ENCODE results near the gene RNF213.

RNF213 gene

DNA sequence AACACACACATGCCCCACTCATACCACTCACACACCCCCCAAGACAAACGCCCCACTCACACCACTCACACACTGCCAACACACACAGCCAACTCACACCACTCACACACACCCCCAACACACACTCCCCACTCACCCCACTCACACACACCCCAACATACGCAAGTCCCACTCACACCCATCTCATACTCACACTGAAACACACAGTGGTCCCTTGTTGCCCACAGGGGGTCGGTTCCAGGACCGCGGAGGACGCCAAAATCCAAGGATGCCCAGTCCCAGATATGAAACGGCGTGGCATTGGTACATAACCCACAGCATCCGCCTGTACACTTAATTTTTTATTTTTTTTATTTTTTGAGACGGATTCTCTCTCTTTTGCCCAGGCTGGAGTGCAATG is 20.9 kb downstream of the RNF213 start:
- POLR2A ChIA-PET = no interaction called here
- DNase-seq (ENCODE audit: extremely low spot score) = no peak
- CTCF ChIA-PET = interaction anchor here (1.0 kb wide), 1 partner anchor 17 kb away, joined by 3 read pairs; no protein-coding TSS in a partner anchor
- no peak for TF ChIP-seq CTCF (IDR thresholded peaks at IDR 0.05; ENCODE audit: control extremely low read depth, extremely low read depth, low read depth, missing control alignments)

DNA sequence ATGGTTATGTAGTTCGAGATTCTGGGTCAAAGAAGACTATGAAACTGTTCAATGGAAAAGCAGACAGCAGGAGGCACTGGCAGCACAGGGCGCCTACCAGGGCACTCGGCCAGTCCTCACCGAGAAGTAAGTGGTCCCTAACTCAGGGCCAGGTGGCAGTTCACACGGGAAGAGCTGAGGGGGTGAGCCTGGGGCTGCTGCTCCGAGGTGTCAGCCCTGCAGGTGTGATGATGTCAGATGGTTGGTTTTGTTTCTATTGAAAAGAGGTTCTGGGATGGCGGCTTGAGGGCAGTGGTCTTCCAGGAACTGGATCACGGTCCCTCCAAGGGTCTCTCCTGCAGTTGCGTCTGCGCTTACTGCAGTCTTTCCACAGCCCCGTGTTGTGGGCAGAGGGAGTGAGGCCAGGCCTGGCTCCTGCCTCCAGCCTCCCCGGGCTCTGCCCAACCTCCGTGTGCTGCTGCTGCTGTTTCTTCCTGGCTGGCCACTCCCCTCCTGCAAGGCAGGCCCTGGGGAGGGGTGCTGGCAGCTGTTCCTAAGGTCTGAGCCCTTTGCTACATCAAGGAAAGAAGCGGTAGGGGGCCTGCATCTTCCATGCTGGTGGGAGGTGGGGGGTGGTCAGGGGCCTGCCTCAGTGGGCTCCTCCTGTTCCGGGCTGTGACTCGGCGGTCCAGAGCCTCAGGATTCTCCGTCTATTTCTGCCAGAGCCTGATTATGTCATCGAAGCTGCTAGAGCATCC is 22.6 kb downstream of the RNF213 start:
- no peak for DNase-seq (ENCODE audit: extremely low spot score)
- CTCF ChIA-PET = no interaction called here

GRCh38 chr17:80284631-80285030 is 24.0 kb downstream of the RNF213 start:
- POLR2A ChIA-PET = no interaction called here
- CTCF ChIA-PET = interaction anchor here (0.8 kb wide), 1 partner anchor 139 kb away, joined by 3 read pairs; no protein-coding TSS in a partner anchor
- TF ChIP-seq CTCF (IDR thresholded peaks at IDR 0.05; ENCODE audit: control extremely low read depth, extremely low read depth, low read depth, missing control alignments) = no peak
- DNase-seq (ENCODE audit: extremely low spot score) = no peak

More for the DNA sequence above, 22.6 kb downstream of the RNF213 start:
- TF ChIP-seq CTCF (IDR thresholded peaks at IDR 0.05; ENCODE audit: control extremely low read depth, extremely low read depth, low read depth, missing control alignments) = no peak
- POLR2A ChIA-PET = no interaction called here

DNA sequence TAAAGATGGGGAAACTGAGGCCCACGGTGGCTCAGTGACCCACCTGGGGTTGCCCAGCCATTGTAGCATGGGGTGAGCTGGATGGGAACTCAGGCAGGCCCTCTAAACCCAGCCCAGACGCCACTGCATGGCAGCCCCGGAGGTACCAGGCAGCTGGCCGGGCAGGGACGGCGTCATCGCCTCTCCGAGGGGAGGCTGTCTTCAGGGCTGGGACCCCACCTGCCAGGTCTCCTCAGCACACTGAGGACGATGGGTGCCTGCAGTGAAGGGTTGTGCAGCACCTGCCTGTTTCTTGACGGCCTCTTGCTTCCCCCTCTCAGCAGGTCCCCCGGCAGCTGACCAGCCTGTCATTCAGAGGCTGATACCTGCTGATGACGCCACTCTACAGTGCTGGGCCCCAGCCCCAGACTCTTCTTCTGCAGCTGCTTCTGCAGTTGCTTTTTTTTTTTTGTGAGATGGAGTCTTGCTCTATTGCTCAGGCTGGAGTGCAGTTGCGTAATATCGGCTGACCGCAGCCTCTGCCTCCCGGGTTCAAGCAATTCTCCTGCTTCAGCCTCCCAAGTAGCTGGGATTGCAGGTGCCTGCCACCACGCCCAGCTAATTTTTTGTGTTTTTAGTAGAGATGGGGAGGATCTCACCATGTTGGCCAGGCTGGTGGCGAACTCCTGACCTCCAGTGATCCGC is 24.7 kb downstream of the RNF213 start:
- POLR2A ChIA-PET = interaction anchor here (0.5 to 0.6 kb wide), 2 partner anchors 21 to 86 kb away, joined by 3 to 4 read pairs; no protein-coding TSS in a partner anchor
- DNase-seq (ENCODE audit: extremely low spot score) = no peak
- CTCF ChIA-PET = no interaction called here
- no peak for TF ChIP-seq CTCF (IDR thresholded peaks at IDR 0.05; ENCODE audit: control extremely low read depth, extremely low read depth, low read depth, missing control alignments)

GRCh38 chr17:80286638-80286960 is 25.9 kb downstream of the RNF213 start:
- POLR2A ChIA-PET = no interaction called here
- TF ChIP-seq CTCF (IDR thresholded peaks at IDR 0.05; ENCODE audit: control extremely low read depth, extremely low read depth, low read depth, missing control alignments) = no peak

DNA sequence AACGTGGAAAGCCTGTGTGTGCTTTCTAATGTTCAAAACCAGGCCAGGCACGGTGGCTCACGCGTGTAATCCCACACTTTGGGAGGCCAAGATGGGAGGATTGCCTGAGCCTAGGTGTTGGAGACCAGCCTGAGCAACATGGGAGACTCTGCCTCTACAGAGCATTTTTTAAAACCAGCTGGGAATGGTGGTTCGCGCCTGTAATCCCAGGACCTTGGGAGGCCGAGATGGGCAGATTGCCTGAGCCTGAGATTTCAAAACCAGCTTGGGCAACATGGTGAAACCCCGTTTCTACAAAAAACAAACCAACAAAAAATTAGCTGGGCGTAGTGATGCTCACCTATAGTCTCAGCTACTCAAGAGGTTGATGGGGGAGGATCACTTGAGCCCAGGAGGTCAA is 26.4 kb downstream of the RNF213 start:
- no peak for TF ChIP-seq CTCF (IDR thresholded peaks at IDR 0.05; ENCODE audit: control extremely low read depth, extremely low read depth, low read depth, missing control alignments)
- ChIA-PET POLR2A (no interaction called here), CTCF (interaction anchor here (1.0 kb wide), 1 partner anchor 92 kb away, joined by 3 read pairs; no protein-coding TSS in a partner anchor)
- DNase-seq (ENCODE audit: extremely low spot score) = no peak

More at GRCh38 chr17:80286638-80286960, 25.9 kb downstream of the RNF213 start:
- CTCF ChIA-PET = interaction anchor here (1.0 kb wide), 1 partner anchor 91 kb away, joined by 3 read pairs; no protein-coding TSS in a partner anchor
- DNase-seq (ENCODE audit: extremely low spot score) = no peak

Measured in GM10248 (cell line).